K562 (cell line): Measurements from ENCODE around the gene SDC3. TPM values are rescaled to one million over a fixed set of nuclear protein-coding genes. Genes with fewer than 3 reads are reported as not detected.

ENCODE experiments used
- ASH1L ChIP-seq: fragments of 450-650 bp; IDR thresholded peaks from 2 replicates; pipeline ENCODE4 v1.6.1; 2018; ENCODE audit warnings: borderline replicate concordance, mild to moderate bottlenecking, low read depth; ENCODE audit not compliant: partially characterized antibody
- BCOR ChIP-seq: fragments of 450-650 bp; IDR thresholded peaks from 2 replicates; pipeline ENCODE4 v1.6.1; 2016
- BMI1 ChIP-seq: fragments of 150-350 bp; IDR thresholded peaks from 2 replicates; pipeline ENCODE4 v1.6.1; 2014; ENCODE audit warnings: low read length
- ETV5 ChIP-seq: sonication (generic); formaldehyde crosslinking; IDR thresholded peaks from 2 replicates; pipeline ENCODE4 v1.4.0; 2020; ENCODE audit warnings: low read depth, mild to moderate bottlenecking, missing genetic modification reagents
- FOXM1 ChIP-seq, 2 experiments: fragments of 450-650 bp in 1 of 2; sonication (generic) in 1 of 2; formaldehyde crosslinking in 1 of 2; IDR thresholded peaks; 2 replicates each; pipeline versions ENCODE4 v1.6.1 to v1.9.0; 2017 to 2022; ENCODE audit warnings: low read depth in 2 of 2, mild to moderate bottlenecking in 2 of 2, missing genetic modification reagents in 1 of 2, moderate library complexity in 1 of 2
- HMBOX1 ChIP-seq: sonication (generic); IDR thresholded peaks from 2 replicates; pipeline ENCODE4 v1.6.1; 2016
- KDM1A ChIP-seq, 2 experiments: fragments of 450-650 bp; IDR thresholded peaks; 2 replicates each; pipeline ENCODE4 v1.6.1; 2016; ENCODE audit warnings: mild to moderate bottlenecking in 2 of 2
- KDM2B ChIP-seq: fragments of 250-450 bp; sonication (Bioruptor Pico); IDR thresholded peaks from 2 replicates; pipeline ENCODE4 v1.8.0; 2021; ENCODE audit warnings: mild to moderate bottlenecking, moderate library complexity
- MEF2A ChIP-seq: IDR thresholded peaks from 2 replicates; pipeline ENCODE4 v1.6.1; 2011; ENCODE audit warnings: low read depth, mild to moderate bottlenecking, low read length, moderate library complexity; ENCODE audit not compliant: control insufficient read depth
- MNT ChIP-seq, 2 experiments: fragments of 450-650 bp; conservative IDR thresholded peaks; 2 replicates each; pipeline ENCODE4 v1.6.1; 2017; ENCODE audit warnings: mild to moderate bottlenecking in 2 of 2, moderate library complexity in 2 of 2
- NCOR1 ChIP-seq: fragments of 450-650 bp; IDR thresholded peaks from 2 replicates; pipeline ENCODE4 v1.6.1; 2016; ENCODE audit warnings: mild to moderate bottlenecking, moderate library complexity
- RBM15 ChIP-seq: fragments of 200-400 bp; formaldehyde crosslinking; IDR thresholded peaks from 2 replicates; pipeline ENCODE4 v1.6.1; 2018; ENCODE audit warnings: mild to moderate bottlenecking, low read length, moderate library complexity; ENCODE audit not compliant: insufficient read depth
- RBM25 ChIP-seq: fragments of 200-400 bp; formaldehyde crosslinking; IDR thresholded peaks from 2 replicates; pipeline ENCODE4 v1.6.1; 2018; ENCODE audit warnings: low read length, low read depth, moderate library complexity; ENCODE audit not compliant: severe bottlenecking
- SLC30A9 ChIP-seq: fragments of 250-450 bp; sonication (Bioruptor Pico); IDR thresholded peaks from 2 replicates; pipeline ENCODE4 v1.8.0; 2022; ENCODE audit warnings: mild to moderate bottlenecking, moderate library complexity
- SMARCE1 ChIP-seq: fragments of 450-650 bp; IDR thresholded peaks from 2 replicates; pipeline ENCODE4 v1.7.1; 2016; ENCODE audit warnings: mild to moderate bottlenecking
- TAF7 ChIP-seq: fragments of 450-650 bp; IDR thresholded peaks from 2 replicates; pipeline ENCODE4 v1.6.1; 2016; ENCODE audit warnings: missing genetic modification characterization, missing compliant biosample characterization
- TBL1XR1 ChIP-seq, 2 experiments: IDR thresholded peaks; 2 replicates each; pipeline ENCODE4 v1.6.1; 2012; ENCODE audit warnings: improper control_type of control experiment in 2 of 2, low read length in 2 of 2, mild to moderate bottlenecking in 1 of 2
- TCF15 ChIP-seq: fragments of 250-450 bp; sonication (Bioruptor Pico); IDR thresholded peaks from 2 replicates; pipeline ENCODE4 v1.8.0; 2022; ENCODE audit warnings: moderate library complexity, mild to moderate bottlenecking, inconsistent platforms
- YBX1 ChIP-seq: fragments of 450-650 bp; IDR thresholded peaks from 2 replicates; pipeline ENCODE4 v1.7.1; 2016; ENCODE audit warnings: mild to moderate bottlenecking
- ZBTB17 ChIP-seq: fragments of 450-650 bp; formaldehyde crosslinking; IDR thresholded peaks from 2 replicates; pipeline ENCODE4 v1.4.0; 2020; ENCODE audit warnings: mild to moderate bottlenecking
- ZBTB43 ChIP-seq: sonication (generic); formaldehyde crosslinking; IDR thresholded peaks from 2 replicates; pipeline ENCODE4 v1.8.0; 2023; ENCODE audit warnings: mild to moderate bottlenecking, missing genetic modification reagents
- ZC3H4 ChIP-seq: sonication (generic); formaldehyde crosslinking; IDR thresholded peaks from 2 replicates; pipeline ENCODE4 v1.9.0; 2021; ENCODE audit warnings: missing genetic modification reagents, borderline replicate concordance
- ZNF395 ChIP-seq: fragments of 200-800 bp; sonication (Bioruptor generic); IDR thresholded peaks from 2 replicates; pipeline ENCODE4 v1.6.1; 2017; ENCODE audit warnings: missing genetic modification characterization, missing compliant biosample characterization
- polyA plus RNA-seq, 8 experiments: library from polyadenylated mRNA; depleted of rRNA in 4 of 8; stranded (reverse) in 5 of 8; unstranded in 3 of 8; fragments of >200 nt; fragmentation: Nextera tagmentation in 2 of 8; fragmentation: Illumina TruSeq in 1 of 8; extraction: Ambion mirVana in 2 of 8; extraction: Trizol in 1 of 8; gene quantifications; 2 replicates each; pipeline versions ENCODE4 v1.2.1 to v1.2.3, GENCODE V29; 2011 to 2014; ENCODE audit warnings: inconsistent platforms in 1 of 8, missing spikeins in 1 of 8
- total RNA-seq, 7 experiments: library from RNA; depleted of rRNA in 6 of 7; stranded (reverse); fragments of >200 nt in 6 of 7; fragmentation: Illumina TruSeq in 2 of 7; extraction: Trizol in 2 of 7; gene quantifications; 2 replicates each; pipeline versions ENCODE4 v1.2.1 to v1.2.3, GENCODE V29; 2011 to 2021; ENCODE audit warnings: low replicate concordance in 1 of 7

SDC3 gene
- total and polyA plus RNA-seq, 9 of the 15 experiments (the other 6 are each of a cell fraction or from before 2014, with no cell fraction given) = 0.38 to 44.1 (median 12.1) TPM

GRCh38 chr1:30886710-30887428 lies 21.7 kb downstream of the SDC3 start (continued):
- TF ChIP-seq ZBTB43 (CRISPR knock-in tag) = no peak
- no peak for TF ChIP-seq RBM15
- TF ChIP-seq FOXM1 (IDR thresholded peaks at IDR 0.05; ENCODE audit: low read depth) = peak; percentile 22; the same call in 1 of the 2 replicates
- TF ChIP-seq FOXM1 (CRISPR knock-in tag; IDR thresholded peaks at IDR 0.05; ENCODE audit: low read depth) = no peak
- TF ChIP-seq SMARCE1 = no peak
- no peak for TF ChIP-seq KDM2B (CRISPR knock-in tag)
- no peak for TF ChIP-seq ASH1L
- TF ChIP-seq ZBTB17 (CRISPR knock-in tag) = no peak
- TF ChIP-seq BMI1 = no peak
- no peak for TF ChIP-seq TBL1XR1 (IDR thresholded peaks at IDR 0.05; ENCODE audit: low read length in 2 of 2)
- TF ChIP-seq TAF7 (tag) = no peak
- no peak for TF ChIP-seq ETV5 (CRISPR knock-in tag)
- TF ChIP-seq MEF2A = no peak
- TF ChIP-seq KDM1A (IDR thresholded peaks at IDR 0.05) = peak; percentile 89 to 95
- TF ChIP-seq HMBOX1 = no peak
- TF ChIP-seq ZC3H4 (CRISPR knock-in tag) = no peak
- TF ChIP-seq TCF15 (CRISPR knock-in tag) = 0 out of 2 replicates have a peak, but pooled peaks have one; percentile 29
- no peak for TF ChIP-seq YBX1
- no peak for TF ChIP-seq NCOR1
- peak; percentile 99 for TF ChIP-seq RBM25
- 0 out of 2 replicates have a peak, but pooled peaks have one; percentile 28 for TF ChIP-seq ZNF395 (CRISPR knock-in tag)
- no peak for TF ChIP-seq SLC30A9 (CRISPR knock-in tag)
- TF ChIP-seq MNT (conservative IDR thresholded peaks at IDR 0.05) = no peak
- TF ChIP-seq BCOR = peak; percentile 100
